BJ (cell line): Measurements from ENCODE around the gene LRRC75B. TPM values are rescaled to one million over a fixed set of nuclear protein-coding genes. Genes with fewer than 3 reads are reported as not detected.

Experiments used
- CTCF ChIA-PET: fragments of 350-600 bp; formaldehyde crosslinking; extraction: SDS; loops from one replicate; lab custom pipeline; 2021; ENCODE audit warnings: antibody characterized with exemption, inconsistent platforms; lab: Yijun Ruan, JAX
- POLR2A ChIA-PET: fragments of 300-600 bp; sonication (Branson Sonifier 250); formaldehyde crosslinking; extraction: SDS; loops from one replicate; lab custom pipeline; 2021; ENCODE audit warnings: antibody characterized with exemption; lab: Charles Lee
- DNase-seq: peaks from one replicate; pipeline ENCODE4 v3.0.0-alpha.2; 2011; ENCODE audit warnings: low read depth
- H3K27me3 ChIP-seq: 2 replicates; pipeline ENCODE4 v1.6.0; 2011; ENCODE audit warnings: low read length; ENCODE audit not compliant: control insufficient read depth, insufficient read depth
- H3K36me3 ChIP-seq: 2 replicates; pipeline ENCODE4 v1.5.1; 2011; ENCODE audit warnings: low read length; ENCODE audit not compliant: control insufficient read depth, insufficient read depth
- H3K4me3 ChIP-seq: 2 replicates; pipeline ENCODE4 v1.5.1; 2011; ENCODE audit warnings: low read depth, mild to moderate bottlenecking, control low read depth, low read length
- polyA plus RNA-seq: library from polyadenylated mRNA; depleted of rRNA; stranded (reverse); fragments of >200 nt; gene quantifications from 2 replicates; pipeline ENCODE4 v1.2.3, GENCODE V29; 2011
- TF ChIP-seq, protein P1 (sequence below): IDR thresholded peaks from 2 replicates; pipeline ENCODE4 v1.5.1; 2011; ENCODE audit warnings: low read depth, mild to moderate bottlenecking, control low read depth, inconsistent platforms, low read length, moderate library complexity; ENCODE audit not compliant: insufficient read depth

LRRC75B gene
- polyA plus RNA-seq, 1 experiment: 6.5 TPM

DNA sequence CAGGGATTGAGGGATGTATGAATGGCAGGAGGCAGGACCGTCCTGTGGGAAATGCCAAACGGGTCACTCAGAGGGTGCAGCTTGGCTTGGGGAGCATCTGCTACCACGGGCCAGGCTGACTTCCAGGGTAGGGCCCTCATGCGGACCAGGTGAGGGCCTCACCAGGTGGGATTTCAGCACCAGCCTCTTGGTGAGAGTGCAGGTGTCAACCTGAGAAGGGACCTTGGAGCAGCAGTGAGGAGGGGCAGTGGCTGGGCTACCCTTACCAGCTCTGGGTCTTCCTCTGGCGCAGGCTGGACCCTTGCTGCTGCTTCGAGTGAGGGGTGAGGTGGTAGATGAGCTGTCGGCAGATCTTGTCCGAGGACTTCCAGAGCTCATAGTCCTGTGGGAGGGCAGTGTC is 4.9 kb downstream of the LRRC75B start:
- TF ChIP-seq, protein P1, sequence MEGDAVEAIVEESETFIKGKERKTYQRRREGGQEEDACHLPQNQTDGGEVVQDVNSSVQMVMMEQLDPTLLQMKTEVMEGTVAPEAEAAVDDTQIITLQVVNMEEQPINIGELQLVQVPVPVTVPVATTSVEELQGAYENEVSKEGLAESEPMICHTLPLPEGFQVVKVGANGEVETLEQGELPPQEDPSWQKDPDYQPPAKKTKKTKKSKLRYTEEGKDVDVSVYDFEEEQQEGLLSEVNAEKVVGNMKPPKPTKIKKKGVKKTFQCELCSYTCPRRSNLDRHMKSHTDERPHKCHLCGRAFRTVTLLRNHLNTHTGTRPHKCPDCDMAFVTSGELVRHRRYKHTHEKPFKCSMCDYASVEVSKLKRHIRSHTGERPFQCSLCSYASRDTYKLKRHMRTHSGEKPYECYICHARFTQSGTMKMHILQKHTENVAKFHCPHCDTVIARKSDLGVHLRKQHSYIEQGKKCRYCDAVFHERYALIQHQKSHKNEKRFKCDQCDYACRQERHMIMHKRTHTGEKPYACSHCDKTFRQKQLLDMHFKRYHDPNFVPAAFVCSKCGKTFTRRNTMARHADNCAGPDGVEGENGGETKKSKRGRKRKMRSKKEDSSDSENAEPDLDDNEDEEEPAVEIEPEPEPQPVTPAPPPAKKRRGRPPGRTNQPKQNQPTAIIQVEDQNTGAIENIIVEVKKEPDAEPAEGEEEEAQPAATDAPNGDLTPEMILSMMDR: no peak
- ChIA-PET CTCF (no interaction called here), POLR2A (no interaction called here)
- no peak for DNase-seq
- H3K27me3 ChIP-seq: no peaks in the 10 kb centered on the region
- H3K4me3 ChIP-seq: no peak overlapping the region
- H3K36me3 ChIP-seq: peaks cover 6% of the 10 kb centered on the region

DNA sequence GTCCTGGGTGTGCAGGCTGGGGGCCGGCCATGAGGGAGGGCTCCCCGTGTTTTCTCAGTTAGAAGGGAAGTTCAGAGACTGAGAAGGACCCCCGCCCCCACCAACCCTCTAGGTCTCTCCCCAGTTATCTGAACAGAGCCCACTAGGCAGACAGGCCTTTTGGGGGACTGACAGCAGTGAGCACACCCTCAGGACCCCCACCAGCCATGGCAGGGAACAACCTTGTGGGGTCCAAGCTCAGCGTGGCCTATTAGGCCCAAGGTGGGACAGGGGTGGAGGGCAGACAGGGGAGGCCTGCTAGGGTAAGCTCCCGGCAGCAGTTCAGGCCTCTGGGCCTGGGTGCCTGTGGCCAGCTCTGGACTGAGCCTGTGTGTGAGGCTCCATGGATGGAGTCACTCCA is 5.6 kb downstream of the LRRC75B start:
- no peak for DNase-seq
- no peak overlapping the region for H3K4me3 ChIP-seq
- ChIA-PET CTCF (no interaction called here), POLR2A (no interaction called here)
- peaks cover 6% of the 10 kb centered on the region for H3K36me3 ChIP-seq
- no peaks in the 10 kb centered on the region for H3K27me3 ChIP-seq
- TF ChIP-seq, protein P1: no peak

DNA sequence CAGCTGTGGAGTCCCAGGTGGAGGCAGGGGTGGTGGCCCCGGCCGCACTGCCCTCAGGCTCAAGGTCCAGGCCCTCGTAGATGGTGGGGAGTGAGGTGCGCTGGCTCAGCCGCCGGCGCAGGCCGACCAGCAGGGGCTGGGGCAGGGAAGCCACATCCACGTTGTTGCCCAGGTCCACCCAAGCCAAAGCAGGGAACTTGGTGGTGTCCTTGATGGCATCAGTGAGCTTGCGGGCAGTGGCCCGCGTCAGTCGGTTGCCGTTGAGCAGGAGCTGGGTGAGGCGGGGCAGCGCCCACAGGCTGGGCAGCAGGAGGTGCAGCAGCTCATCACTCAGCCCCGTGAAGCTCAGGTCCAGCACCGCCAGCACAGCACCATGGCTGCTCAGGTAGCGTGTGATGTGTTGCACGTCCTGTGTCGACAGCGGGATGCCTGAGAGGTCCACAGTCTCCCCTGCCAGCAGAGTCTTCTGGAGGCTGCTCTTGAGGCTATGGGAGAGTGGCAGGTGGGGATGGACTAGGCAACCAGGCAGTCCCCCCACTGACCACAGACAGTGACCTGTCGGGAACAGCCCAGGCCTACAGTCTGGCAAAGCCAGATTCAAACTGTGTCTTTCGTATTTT is 6.8 kb downstream of the LRRC75B start:
- DNase-seq: no peak
- Histone ChIP-seq H3K27me3 (no peaks in the 10 kb centered on the region), H3K4me3 (no peak overlapping the region), H3K36me3 (peaks cover 6% of the 10 kb centered on the region)
- TF ChIP-seq, protein P1: no peak
- CTCF ChIA-PET: no interaction called here
- POLR2A ChIA-PET: no interaction called here

DNA sequence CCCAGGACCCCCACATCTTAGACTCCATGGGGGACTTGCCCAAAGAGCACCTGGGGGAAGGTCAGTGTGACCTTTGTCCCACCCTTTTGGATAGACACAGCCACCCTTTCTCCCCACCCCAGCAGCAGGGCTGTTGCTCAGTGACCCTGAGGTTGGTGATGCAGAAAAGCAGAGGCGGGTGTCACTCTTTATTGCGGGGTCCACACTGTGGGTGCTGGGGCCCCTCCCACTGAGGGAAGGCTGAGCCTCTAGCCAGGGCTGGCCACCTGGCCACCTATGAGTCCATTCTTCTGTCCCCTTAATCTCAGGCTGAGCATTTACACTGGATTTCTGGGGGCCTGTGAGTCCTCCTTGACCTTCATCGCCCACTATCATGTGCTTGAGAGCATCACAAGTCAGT is 7.4 kb downstream of the LRRC75B start:
- H3K27me3 ChIP-seq: no peaks in the 10 kb centered on the region
- no peak for DNase-seq
- TF ChIP-seq, protein P1: no peak
- peaks cover 6% of the 10 kb centered on the region for H3K36me3 ChIP-seq
- no peak overlapping the region for H3K4me3 ChIP-seq
- ChIA-PET POLR2A (no interaction called here), CTCF (no interaction called here)

DNA sequence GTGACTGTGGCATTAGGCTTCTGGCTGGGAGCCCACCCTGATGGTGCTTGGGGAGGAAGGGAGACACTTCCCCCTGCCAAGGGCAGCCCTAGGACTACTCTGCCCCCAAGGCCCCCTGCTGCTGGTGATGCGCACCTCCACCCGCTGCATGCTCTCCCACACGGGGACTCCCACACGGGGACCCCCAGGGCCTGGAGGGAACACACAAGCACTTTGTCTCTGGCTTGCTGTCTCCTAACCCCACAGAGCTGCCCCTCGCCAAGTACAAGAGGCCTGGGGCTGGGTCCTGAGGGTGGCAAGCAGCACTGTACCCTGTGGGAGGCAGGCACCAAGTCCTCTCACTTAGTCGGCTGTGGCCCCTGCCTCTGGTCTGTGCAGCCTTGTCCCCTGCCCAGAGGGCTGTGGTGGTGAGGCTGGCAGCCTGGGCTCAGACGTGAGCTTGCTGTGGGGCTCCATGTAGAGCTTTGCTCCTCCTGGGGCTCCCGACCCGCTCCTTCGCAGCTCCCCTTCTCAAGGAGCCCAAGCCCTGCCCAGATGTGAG is 7.9 kb downstream of the LRRC75B start:
- peaks cover 6% of the 10 kb centered on the region for H3K36me3 ChIP-seq
- ChIA-PET CTCF (no interaction called here), POLR2A (no interaction called here)
- DNase-seq: no peak
- TF ChIP-seq, protein P1: no peak
- no peaks in the 10 kb centered on the region for H3K27me3 ChIP-seq
- H3K4me3 ChIP-seq: no peak overlapping the region
